GM12891 (cell line): ENCODE results near the gene PGM3.

Experiments
- DNase-seq: peaks from one replicate; pipeline ENCODE4 v3.0.0; 2011; ENCODE audit warnings: low spot score; ENCODE audit not compliant: insufficient read length
- FAIRE-seq: peaks from 2 replicates; lab custom pipeline; 2011; peaks lifted over from hg19 to GRCh38; lab: Jason Lieb, UNC
- PAX5 ChIP-seq: IDR thresholded peaks from 2 replicates; pipeline ENCODE4 v1.6.1; 2011; ENCODE audit warnings: low read length, moderate library complexity, mild to moderate bottlenecking; ENCODE audit not compliant: insufficient read depth, severe bottlenecking
- POLR2A ChIP-seq: IDR thresholded peaks from 2 replicates; pipeline ENCODE4 v1.6.1; 2011; ENCODE audit warnings: low read depth, low read length, control low read depth
- POLR2AphosphoS5 ChIP-seq: IDR thresholded peaks from 2 replicates; pipeline ENCODE4 v1.6.1; 2011; ENCODE audit warnings: low read depth, low read length, control low read depth
- POU2F2 ChIP-seq: IDR thresholded peaks from 2 replicates; pipeline ENCODE4 v1.6.1; 2011; ENCODE audit warnings: low read depth, mild to moderate bottlenecking, control low read depth, low read length, moderate library complexity
- SPI1 ChIP-seq: IDR thresholded peaks from 2 replicates; pipeline ENCODE4 v1.6.1; 2011; ENCODE audit warnings: low read depth, low read length, control low read depth
- TAF1 ChIP-seq: IDR thresholded peaks from 2 replicates; pipeline ENCODE4 v1.6.1; 2011; ENCODE audit warnings: low read depth, low read length, control low read depth

PGM3 gene

GRCh38 chr6:83153883-83154521 is 39.1 kb downstream of the PGM3 start:
- DNase-seq (no peak), FAIRE-seq (no peak)
- TF ChIP-seq POLR2A (no peak), POU2F2 (no peak), TAF1 (no peak), POLR2AphosphoS5 (no peak), SPI1 (no peak), PAX5 (no peak)

DNA sequence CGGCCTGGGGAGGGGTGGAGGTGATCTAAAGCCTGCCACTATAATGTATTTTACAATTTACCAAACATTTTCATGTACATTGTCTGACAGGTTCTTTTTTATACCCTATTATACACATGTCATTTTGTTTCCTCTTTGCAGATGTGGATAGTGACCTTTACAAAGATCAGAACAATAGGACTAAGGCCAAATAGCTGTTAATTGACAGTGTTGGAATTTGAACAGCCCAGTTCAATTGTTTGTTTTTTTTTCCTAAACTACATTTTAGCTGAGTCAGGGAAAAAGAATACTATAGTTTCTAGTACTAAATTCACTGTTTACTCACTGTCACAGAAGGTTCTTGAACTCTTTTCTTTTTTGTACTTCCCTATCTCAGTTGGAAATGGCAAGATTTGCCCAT is 40.2 kb downstream of the PGM3 start:
- no peak for DNase-seq
- no peak for FAIRE-seq
- no peak for TF ChIP-seq POLR2AphosphoS5
- no peak for TF ChIP-seq SPI1
- no peak for TF ChIP-seq PAX5
- no peak for TF ChIP-seq POU2F2
- TF ChIP-seq TAF1 = no peak
- no peak for TF ChIP-seq POLR2A

GRCh38 chr6:83151114-83151513 is 42.0 kb downstream of the PGM3 start:
- TF ChIP-seq TAF1 (no peak), POU2F2 (no peak), POLR2A (no peak), PAX5 (no peak), SPI1 (no peak), POLR2AphosphoS5 (no peak)
- FAIRE-seq = no peak

DNA sequence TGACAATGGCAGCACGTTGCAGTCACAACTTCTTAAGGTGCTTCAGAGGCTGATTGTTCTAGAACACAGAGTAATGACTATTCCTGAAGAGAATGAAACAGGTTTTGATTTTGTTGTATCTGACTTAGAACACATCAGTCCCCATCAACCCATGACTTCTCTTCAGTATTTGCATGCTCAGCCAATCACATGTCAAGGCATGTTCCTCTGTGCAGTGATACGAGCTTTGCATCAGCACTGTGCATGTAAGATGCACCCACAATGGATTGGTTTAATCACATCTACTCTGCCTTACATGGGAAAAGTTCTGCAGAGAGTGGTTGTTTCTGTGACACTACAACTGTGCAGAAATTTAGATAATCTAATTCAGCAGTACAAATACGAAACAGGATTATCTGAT is 54.3 kb downstream of the PGM3 start:
- peak; percentile 23 for FAIRE-seq
- no peak for DNase-seq
- no peak for TF ChIP-seq TAF1
- no peak for TF ChIP-seq POLR2A
- TF ChIP-seq SPI1 = no peak

More at GRCh38 chr6:83151114-83151513, 42.0 kb downstream of the PGM3 start:
- DNase-seq = no peak

DNA sequence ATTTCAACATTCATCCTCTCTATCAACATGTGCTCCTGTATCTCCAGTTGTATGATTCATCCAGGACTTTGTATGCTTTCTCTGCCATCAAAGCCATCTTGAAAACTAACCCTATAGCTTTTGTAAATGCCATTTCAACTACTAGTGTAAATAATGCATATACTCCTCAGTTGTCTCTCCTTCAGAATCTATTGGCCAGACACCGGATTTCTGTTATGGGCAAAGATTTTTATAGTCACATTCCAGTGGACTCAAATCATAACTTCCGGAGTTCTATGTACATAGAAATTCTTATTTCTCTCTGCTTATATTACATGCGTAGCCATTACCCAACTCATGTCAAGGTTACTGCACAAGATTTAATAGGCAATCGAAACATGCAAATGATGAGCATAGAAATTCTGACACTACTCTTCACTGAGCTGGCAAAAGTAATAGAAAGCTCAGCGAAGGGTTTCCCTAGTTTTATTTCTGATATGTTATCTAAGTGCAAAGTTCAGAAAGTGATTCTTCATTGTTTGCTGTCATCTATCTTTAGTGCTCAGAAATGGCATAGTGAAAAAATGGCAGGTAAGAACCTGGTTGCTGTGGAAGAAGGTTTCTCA is 54.8 kb downstream of the PGM3 start:
- DNase-seq (no peak), FAIRE-seq (no peak)
- TF ChIP-seq POLR2AphosphoS5 (no peak), POU2F2 (no peak), PAX5 (no peak), TAF1 (no peak), POLR2A (no peak), SPI1 (no peak)

DNA sequence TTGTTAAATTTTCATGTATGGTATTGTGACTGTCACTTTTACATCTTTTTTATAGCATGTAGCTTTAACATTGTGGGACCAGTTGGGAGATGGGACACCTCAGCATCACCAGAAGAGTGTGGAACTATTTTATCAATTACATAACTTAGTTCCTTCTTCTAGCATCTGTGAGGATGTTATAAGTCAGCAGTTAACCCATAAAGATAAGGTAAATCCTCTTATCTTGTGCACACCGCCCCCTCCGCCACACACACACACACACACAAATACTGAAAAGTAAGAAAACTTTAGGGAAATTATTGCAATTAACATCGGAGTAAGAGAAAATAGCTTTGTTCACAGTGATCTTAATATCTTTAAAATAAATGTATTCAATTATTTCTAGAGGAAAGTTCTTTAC is 60.9 kb downstream of the PGM3 start:
- TF ChIP-seq SPI1 = no peak
- TF ChIP-seq PAX5 = no peak
- TF ChIP-seq POU2F2 = no peak
- no peak for TF ChIP-seq TAF1
- TF ChIP-seq POLR2A = no peak
- TF ChIP-seq POLR2AphosphoS5 = no peak
- no peak for DNase-seq
- FAIRE-seq = no peak

DNA sequence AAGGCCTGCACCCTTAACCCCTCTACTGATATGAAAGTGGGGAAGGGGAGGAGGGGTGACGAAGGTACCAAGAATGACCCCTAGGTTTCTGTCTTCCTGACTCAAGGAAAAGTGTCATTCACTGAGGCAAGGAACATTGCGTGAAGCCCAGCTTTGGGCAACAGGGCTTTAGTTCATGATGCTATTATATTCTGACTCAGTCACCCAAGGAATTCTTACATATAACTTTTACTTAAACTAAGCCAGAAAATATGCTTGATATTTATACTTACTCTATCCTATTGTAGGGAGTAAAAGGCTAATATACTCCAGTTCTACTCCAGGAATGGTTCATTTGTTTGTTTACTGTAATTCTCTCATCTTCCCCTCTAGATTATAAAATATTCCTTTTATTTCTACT is 65.1 kb downstream of the PGM3 start:
- TF ChIP-seq POLR2AphosphoS5 (no peak), TAF1 (no peak), PAX5 (no peak), POU2F2 (no peak), POLR2A (no peak), SPI1 (no peak)
- FAIRE-seq (no peak), DNase-seq (no peak)

- no peak for FAIRE-seq
- no peak for DNase-seq
- no peak for TF ChIP-seq TAF1
Measured at GRCh38 chr6:83127258-83127657, 65.8 kb downstream of the PGM3 start.

- FAIRE-seq (no peak), DNase-seq (no peak)
- TF ChIP-seq POU2F2 = no peak
- TF ChIP-seq POLR2AphosphoS5 = no peak
- TF ChIP-seq POLR2A = no peak
- no peak for TF ChIP-seq TAF1
- no peak for TF ChIP-seq PAX5
- TF ChIP-seq SPI1 = no peak
Measured at GRCh38 chr6:83126807-83127206, 66.3 kb downstream of the PGM3 start.

DNA sequence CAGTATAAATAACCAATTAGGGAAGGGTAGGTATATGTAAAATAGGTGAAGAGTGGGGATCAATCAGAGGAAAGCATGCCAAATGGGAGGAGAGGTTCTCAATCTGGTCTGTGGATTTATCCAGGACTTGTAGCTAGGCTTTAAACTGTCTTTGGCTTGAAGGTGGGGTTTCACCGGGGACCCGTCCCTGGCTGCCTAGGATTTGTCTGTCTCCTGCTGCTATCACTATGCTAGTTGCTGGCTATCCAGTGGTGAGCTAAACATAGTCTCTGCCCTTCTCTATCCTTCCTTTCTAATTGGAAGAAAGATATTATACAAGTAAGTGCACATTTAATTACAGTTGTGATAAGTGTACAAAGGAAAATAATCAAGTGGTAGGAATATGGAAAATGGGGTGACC is 66.8 kb downstream of the PGM3 start:
- no peak for FAIRE-seq
- no peak for TF ChIP-seq POLR2AphosphoS5
- TF ChIP-seq PAX5 = no peak
- TF ChIP-seq TAF1 = no peak
- no peak for TF ChIP-seq POU2F2
- no peak for TF ChIP-seq SPI1
- no peak for TF ChIP-seq POLR2A
- DNase-seq = no peak
